ENCODE data around the gene PLAAT4. TPM values are rescaled to one million over a fixed set of nuclear protein-coding genes. Genes with fewer than 3 reads are reported as not detected.

Gene PLAAT4
- total RNA-seq, 1 experiment from 2014 or later = 0.18 TPM

DNA sequence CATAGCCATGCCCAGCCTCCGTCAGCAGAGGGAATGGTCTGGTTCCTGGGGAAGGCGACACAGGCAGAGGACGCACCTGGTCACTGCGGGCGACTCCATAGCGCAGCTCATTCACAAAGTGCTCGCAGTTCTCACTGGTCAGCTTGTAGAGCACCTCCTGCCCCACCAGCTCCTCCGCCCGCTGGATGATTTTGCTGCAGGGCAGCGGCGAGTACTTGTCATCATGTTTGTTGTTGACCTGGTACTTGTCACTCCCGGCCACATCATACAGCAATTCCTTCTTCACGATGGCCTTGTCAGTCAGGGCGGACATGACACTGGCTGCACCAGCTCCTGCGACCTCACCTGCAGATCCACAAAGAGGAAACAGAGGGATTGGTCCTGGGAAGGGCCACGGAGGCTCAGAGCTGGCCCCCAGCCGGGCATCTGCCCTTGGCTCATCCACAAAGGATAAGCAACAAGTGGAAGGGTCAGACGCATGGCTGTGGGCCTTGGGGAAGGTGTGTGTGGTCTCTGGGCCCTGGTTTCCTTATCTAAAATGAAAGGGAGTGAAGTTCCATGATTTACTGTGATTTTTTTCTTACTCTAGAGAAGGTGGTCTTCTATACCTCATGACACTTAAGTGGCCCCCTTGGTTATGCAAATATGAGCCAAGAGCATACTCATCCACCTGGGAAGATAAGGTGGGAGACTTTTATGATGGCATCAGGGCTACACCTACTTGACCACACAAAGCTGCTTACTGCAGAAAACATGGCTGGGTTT, 53.6 kb downstream of the PLAAT4 start:
- Histone ChIP-seq H3K4me1 (no peaks in the 10 kb centered on the region), H3K36me3 (no peaks in the 10 kb centered on the region)
- no peak for DNase-seq

DNA sequence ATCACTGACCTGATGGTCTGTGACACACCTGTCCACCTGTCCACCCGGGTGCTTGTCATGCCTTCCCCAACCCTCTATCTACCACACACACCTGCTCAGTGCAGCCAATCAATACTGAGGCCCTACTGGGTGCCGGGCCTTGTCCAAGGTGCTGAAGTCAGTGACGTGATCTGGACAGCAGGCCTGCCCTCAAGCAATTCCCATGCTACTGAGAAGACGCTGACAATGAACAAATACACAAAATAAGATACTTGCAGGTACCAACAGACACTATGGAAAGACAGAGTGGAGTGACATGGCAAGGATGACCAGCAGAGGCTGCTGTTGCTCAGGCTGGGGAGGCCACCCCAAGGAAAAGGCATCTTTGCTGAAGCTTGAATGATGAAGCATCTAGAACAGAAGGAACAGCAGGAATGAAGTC, 56.4 kb downstream of the PLAAT4 start:
- no peak overlapping the region for H3K4me3 ChIP-seq
- no peak for DNase-seq
- H3K9me3 ChIP-seq (replicated peaks) = no peaks in the 10 kb centered on the region
- no peaks in the 10 kb centered on the region for H3K4me1 ChIP-seq
- no peak overlapping the region for H3K27ac ChIP-seq
- H3K36me3 ChIP-seq = no peaks in the 10 kb centered on the region
- no peaks in the 10 kb centered on the region for H3K27me3 ChIP-seq

More for the DNA sequence above, 53.6 kb downstream of the PLAAT4 start:
- Histone ChIP-seq H3K4me3 (no peak overlapping the region), H3K27me3 (no peaks in the 10 kb centered on the region), H3K9me3 (replicated peaks) (no peaks in the 10 kb centered on the region), H3K27ac (no peak overlapping the region)

- Histone ChIP-seq H3K27ac (no peak overlapping the region), H3K36me3 (no peaks in the 10 kb centered on the region), H3K4me1 (no peaks in the 10 kb centered on the region), H3K4me3 (no peak overlapping the region), H3K9me3 (replicated peaks) (no peaks in the 10 kb centered on the region), H3K27me3 (no peaks in the 10 kb centered on the region)
- no peak for DNase-seq
Observed at GRCh38 chr11:63595296-63595695, 58.7 kb downstream of the PLAAT4 start.

Other genes starting within 250 kb of the PLAAT4 start
- gene SLC22A9, start 167.0 kb upstream of the PLAAT4 start, total RNA-seq (2014; rRNA removed; shearing (Covaris generic)) = not detected in 2 replicates
- gene PLAAT5, start 45.6 kb upstream of the PLAAT4 start, total RNA-seq (2014; rRNA removed; shearing (Covaris generic)) = 0.06 TPM in 1 of 2 replicates, not detected in the other
- gene LGALS12, start 30.7 kb upstream of the PLAAT4 start, total RNA-seq (2014; rRNA removed; shearing (Covaris generic)) = 0.14 TPM in 1 of 2 replicates, not detected in the other
- not detected in 2 replicates for gene PLAAT2, start 26.6 kb downstream of the PLAAT4 start, total RNA-seq (2014; rRNA removed; shearing (Covaris generic))
- 7.7 and 10.0 TPM in 2 replicates for gene PLAAT3, start 77.6 kb downstream of the PLAAT4 start, total RNA-seq (2014; rRNA removed; shearing (Covaris generic))
- gene ATL3, start 134.6 kb downstream of the PLAAT4 start, total RNA-seq (2014; rRNA removed; shearing (Covaris generic)) = 25.1 and 26.4 TPM in 2 replicates
- 63.8 and 70.2 TPM in 2 replicates for gene RTN3, start 144.7 kb downstream of the PLAAT4 start, total RNA-seq (2014; rRNA removed; shearing (Covaris generic))
- gene ZFTA, start 232.0 kb downstream of the PLAAT4 start, total RNA-seq (2014; rRNA removed; shearing (Covaris generic)) = 20.3 and 21.7 TPM in 2 replicates

Data from SJCRH30 (cell line).